ENCODE measurements around the gene GSTM4. TPM values are rescaled to one million over a fixed set of nuclear protein-coding genes. Genes with fewer than 3 reads are reported as not detected.

The GSTM4 gene
- polyA plus RNA-seq, 2 of the 4 experiments (the other 2 are of a cell fraction), result 13.0 to 17.2 TPM

GRCh38 chr1:109635862-109636200 is 20.1 kb upstream of the GSTM4 start:
- CTCF ChIA-PET, result interaction anchor here (0.6 to 21.4 kb wide), 6 partner anchors 18 to 348 kb away, joined by 3 to 295 read pairs (median 24); partner anchors contain the start of genes AHCYL1 and GSTM4
- H3K27ac ChIP-seq, result peak overlapping the region; percentile 53 to 78; a peak in 5 of 6 replicates
- POLR2A ChIA-PET, result interaction anchor here (0.6 to 1.9 kb wide), 3 partner anchors 15 to 146 kb away, joined by 3 to 9 read pairs (median 3); partner anchors contain the start of gene GNAI3
- peak; percentile 3 to 17; a peak in 3 of 6 replicates for ATAC-seq
- TF ChIP-seq CBX2 (IDR thresholded peaks at IDR 0.05; ENCODE audit: borderline replicate concordance, low read depth) (no peak), NPAS2 (CRISPR knock-in tag; IDR thresholded peaks at IDR 0.05; ENCODE audit: borderline replicate concordance) (no peak), RCOR1 (IDR thresholded peaks at IDR 0.05; ENCODE audit: low read depth, low read length) (no peak), RFX5 (IDR thresholded peaks at IDR 0.05) (no peak), HOXB5 (CRISPR knock-in tag; IDR thresholded peaks at IDR 0.05) (no peak), EP300 (IDR thresholded peaks at IDR 0.05) (no peak), HDAC2 (IDR thresholded peaks at IDR 0.05) (no peak), ZNF302 (CRISPR knock-in tag; IDR thresholded peaks at IDR 0.05) (no peak)
- no peaks in the 10 kb centered on the region for H3K9me3 ChIP-seq
- WGBS (ENCODE audit: missing lambda C conversion rate), result 77% methylated on average over 2 of the region's 2 CpGs
- H3K4me2 ChIP-seq, result peak overlapping the region; percentile 58
- no peak overlapping the region for H3K4me3 ChIP-seq
- H3K4me1 ChIP-seq, result peaks cover 27% of the 10 kb centered on the region
- DNase-seq (ENCODE audit: low read depth in 1 of 2, low spot score in 1 of 2), result no peak
- no peak for FAIRE-seq

GRCh38 chr1:109636201-109636952 is 19.5 kb upstream of the GSTM4 start:
- Histone ChIP-seq H3K27ac (peak overlapping the region; percentile 53 to 78), H3K4me3 (no peak overlapping the region), H3K4me2 (peak overlapping the region; percentile 58), H3K4me1 (peaks cover 27% of the 10 kb centered on the region), H3K9me3 (no peaks in the 10 kb centered on the region)
- ChIA-PET POLR2A (interaction anchor here (0.6 to 1.9 kb wide), 3 partner anchors 16 to 146 kb away, joined by 3 to 9 read pairs (median 3); partner anchors contain the start of gene GNAI3), CTCF (interaction anchor here (0.6 to 21.4 kb wide), 9 partner anchors 17 to 393 kb away, joined by 3 to 295 read pairs (median 18); partner anchors contain the start of genes AHCYL1 and GSTM4)
- WGBS (ENCODE audit: missing lambda C conversion rate), result 48% methylated on average over 8 of the region's 9 CpGs
- TF ChIP-seq RFX5 (IDR thresholded peaks at IDR 0.05) (no peak), PHF8 (IDR thresholded peaks at IDR 0.05; ENCODE audit: borderline replicate concordance, low read depth) (no peak), USF2 (IDR thresholded peaks at IDR 0.05) (no peak), JUNB (IDR thresholded peaks at IDR 0.05) (no peak), CEBPB (IDR thresholded peaks at IDR 0.05) (peak in 1 of 2 experiments; percentile 24; a peak in 1 of 4 replicates), FOSL2 (IDR thresholded peaks at IDR 0.05) (no peak), FOSL2 (CRISPR knock-in tag; IDR thresholded peaks at IDR 0.05) (peak; percentile 36; the same call in 1 of the 2 replicates), EHMT2 (IDR thresholded peaks at IDR 0.05; ENCODE audit: low read depth) (no peak), E2F6 (IDR thresholded peaks at IDR 0.05; ENCODE audit: borderline replicate concordance, low read depth) (no peak), ZNF302 (CRISPR knock-in tag; IDR thresholded peaks at IDR 0.05) (no peak), MAFK (IDR thresholded peaks at IDR 0.05; ENCODE audit: partially characterized antibody) (peak; percentile 66), ESRRA (IDR thresholded peaks at IDR 0.05; ENCODE audit: borderline replicate concordance, low read length) (no peak), ZC3H11A (IDR thresholded peaks at IDR 0.05) (no peak), POLR2AphosphoS2 (conservative IDR thresholded peaks at IDR 0.05; ENCODE audit: low read length) (no peak)
- ATAC-seq (peak; percentile 35 to 59; a peak in 5 of 6 replicates), FAIRE-seq (no peak), DNase-seq (ENCODE audit: low read depth in 1 of 2, low spot score in 1 of 2) (peak in 1 of 2 experiments; percentile 34)

- ATAC-seq (no peak), DNase-seq (ENCODE audit: low read depth in 1 of 2, low spot score in 1 of 2) (no peak), FAIRE-seq (no peak)
- Histone ChIP-seq H3K4me1 (peaks cover 27% of the 10 kb centered on the region), H3K27ac (peak overlapping the region in 1 of 2 experiments; percentile 78; a peak in 1 of 6 replicates), H3K9me3 (no peaks in the 10 kb centered on the region), H3K4me3 (no peak overlapping the region), H3K4me2 (no peak overlapping the region)
- POLR2A ChIA-PET, result interaction anchor here (1.6 kb wide), 1 partner anchor 17 kb away, joined by 3 read pairs; no protein-coding TSS in a partner anchor
- WGBS (ENCODE audit: missing lambda C conversion rate), result 97% methylated on average over 7 of the region's 7 CpGs
- CTCF ChIA-PET, result interaction anchor here (1.6 to 21.4 kb wide), 7 partner anchors 16 to 374 kb away, joined by 4 to 295 read pairs (median 18); partner anchors contain the start of genes AHCYL1 and GSTM4
- TF ChIP-seq E2F6 (IDR thresholded peaks at IDR 0.05; ENCODE audit: borderline replicate concordance, low read depth) (no peak), JUN (IDR thresholded peaks at IDR 0.05) (no peak), FOSB (CRISPR knock-in tag; IDR thresholded peaks at IDR 0.05) (no peak), KDM5A (IDR thresholded peaks at IDR 0.05) (no peak), RNF2 (IDR thresholded peaks at IDR 0.05; ENCODE audit: borderline replicate concordance, low read depth) (no peak), SMC3 (IDR thresholded peaks at IDR 0.05) (no peak), ATOH8 (CRISPR knock-in tag; IDR thresholded peaks at IDR 0.05; ENCODE audit: low read depth) (no peak), MAX (IDR thresholded peaks at IDR 0.05) (no peak), TFCP2L1 (CRISPR knock-in tag; IDR thresholded peaks at IDR 0.05) (no peak), ZNF302 (CRISPR knock-in tag; IDR thresholded peaks at IDR 0.05) (no peak), EP300 (IDR thresholded peaks at IDR 0.05) (no peak), NFE2L2 (conservative IDR thresholded peaks at IDR 0.05; ENCODE audit: low read length) (no peak), HOXB13 (CRISPR knock-in tag; IDR thresholded peaks at IDR 0.05; ENCODE audit: low read depth) (no peak), NR3C1 (IDR thresholded peaks at IDR 0.05) (no peak), PHF8 (IDR thresholded peaks at IDR 0.05; ENCODE audit: borderline replicate concordance, low read depth) (no peak)
Observed at GRCh38 chr1:109637446-109637845, 18.5 kb upstream of the GSTM4 start.
